OCI-LY1 (cell line): ENCODE results near the gene RHOBTB3.

Experiments used
- EZH2 ChIP-seq: fragments of 200-600 bp; sonication (generic), shearing (Covaris generic); IDR thresholded peaks from 2 replicates; pipeline ENCODE4 v1.8.0; 2017; ENCODE audit warnings: borderline replicate concordance, mixed run types, mild to moderate bottlenecking, antibody characterized with exemption, low read length, moderate library complexity, mixed read lengths
- TF ChIP-seq, protein P1 (sequence below): fragments of 200-600 bp; sonication (generic), shearing (Covaris generic); IDR thresholded peaks from 2 replicates; pipeline ENCODE4 v1.5.1; 2017; ENCODE audit warnings: mild to moderate bottlenecking, antibody characterized with exemption, low read length, moderate library complexity, mixed read lengths

DNA sequence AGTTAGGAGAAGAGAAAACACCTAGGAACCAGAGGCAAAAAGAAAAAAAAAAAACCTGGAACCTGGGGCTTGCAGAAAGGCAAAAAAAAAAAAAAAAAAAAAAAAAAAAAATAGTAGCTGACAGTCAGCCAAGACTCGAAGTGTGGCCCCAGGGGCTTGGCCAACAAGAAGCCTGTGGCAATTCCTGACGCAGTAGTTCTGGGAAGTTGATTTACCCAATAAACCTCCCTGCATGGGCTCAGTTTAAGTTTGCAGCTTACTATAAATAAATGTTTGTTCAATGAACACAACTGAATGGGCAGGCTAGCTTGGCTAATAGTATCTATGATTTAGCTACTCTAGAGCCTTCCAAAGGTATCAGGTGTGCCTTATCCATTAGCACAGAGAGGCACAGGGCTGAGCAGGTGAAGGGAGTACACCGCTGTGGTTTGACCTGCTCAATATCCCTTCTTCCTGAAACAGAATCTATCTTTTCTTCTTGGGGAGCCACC lies 112.6 kb downstream of the RHOBTB3 start:
- TF ChIP-seq, protein P1, sequence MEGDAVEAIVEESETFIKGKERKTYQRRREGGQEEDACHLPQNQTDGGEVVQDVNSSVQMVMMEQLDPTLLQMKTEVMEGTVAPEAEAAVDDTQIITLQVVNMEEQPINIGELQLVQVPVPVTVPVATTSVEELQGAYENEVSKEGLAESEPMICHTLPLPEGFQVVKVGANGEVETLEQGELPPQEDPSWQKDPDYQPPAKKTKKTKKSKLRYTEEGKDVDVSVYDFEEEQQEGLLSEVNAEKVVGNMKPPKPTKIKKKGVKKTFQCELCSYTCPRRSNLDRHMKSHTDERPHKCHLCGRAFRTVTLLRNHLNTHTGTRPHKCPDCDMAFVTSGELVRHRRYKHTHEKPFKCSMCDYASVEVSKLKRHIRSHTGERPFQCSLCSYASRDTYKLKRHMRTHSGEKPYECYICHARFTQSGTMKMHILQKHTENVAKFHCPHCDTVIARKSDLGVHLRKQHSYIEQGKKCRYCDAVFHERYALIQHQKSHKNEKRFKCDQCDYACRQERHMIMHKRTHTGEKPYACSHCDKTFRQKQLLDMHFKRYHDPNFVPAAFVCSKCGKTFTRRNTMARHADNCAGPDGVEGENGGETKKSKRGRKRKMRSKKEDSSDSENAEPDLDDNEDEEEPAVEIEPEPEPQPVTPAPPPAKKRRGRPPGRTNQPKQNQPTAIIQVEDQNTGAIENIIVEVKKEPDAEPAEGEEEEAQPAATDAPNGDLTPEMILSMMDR = no peak
- no peak for TF ChIP-seq EZH2
